A549 (cell line): ENCODE measurements around the gene ATF3.

ENCODE experiments used
- BHLHE40 ChIP-seq: IDR thresholded peaks from 2 replicates; pipeline ENCODE4 v1.6.1; 2012; ENCODE audit warnings: low read depth, low read length, inconsistent platforms
- CEBPB ChIP-seq, 2 experiments: fragments of >200 bp in 1 of 2; sonication (Bioruptor Twin) in 1 of 2; formaldehyde crosslinking in 1 of 2; IDR thresholded peaks; 2 replicates each; pipeline ENCODE4 v1.6.1; 2012 to 2016
- CTCF ChIP-seq: fragments of >200 bp; sonication (Bioruptor Twin); formaldehyde crosslinking; IDR thresholded peaks from 3 replicates; pipeline ENCODE4 v1.5.1; 2016
- EP300 ChIP-seq, 2 experiments: fragments of >200 bp; sonication (Bioruptor Twin); formaldehyde crosslinking; IDR thresholded peaks; 2 replicates in 1 of 2; 3 replicates in 1 of 2; pipeline ENCODE4 v1.6.1; 2016 to 2017
- HDAC2 ChIP-seq: fragments of 200-600 bp; sonication (generic); IDR thresholded peaks from 2 replicates; pipeline ENCODE4 v1.6.1; 2016
- HOXA7 ChIP-seq: fragments of 250-450 bp; sonication (Bioruptor Pico); IDR thresholded peaks from 2 replicates; pipeline ENCODE4 v1.5.0; 2020; ENCODE audit warnings: mild to moderate bottlenecking, moderate library complexity
- MAX ChIP-seq: IDR thresholded peaks from 2 replicates; pipeline ENCODE4 v1.6.1; 2012
- NFE2L2 ChIP-seq: fragments of 150-350 bp; conservative IDR thresholded peaks from 2 replicates; pipeline ENCODE4 v1.6.1; 2014; ENCODE audit warnings: low read length
- PHF8 ChIP-seq: fragments of 200-600 bp; sonication (generic); IDR thresholded peaks from 2 replicates; pipeline ENCODE4 v1.6.1; 2016; ENCODE audit warnings: low read depth, mild to moderate bottlenecking, antibody characterized with exemption, moderate library complexity, borderline replicate concordance
- POLR2A ChIP-seq: IDR thresholded peaks from 2 replicates; pipeline ENCODE4 v1.6.1; 2012; ENCODE audit warnings: mild to moderate bottlenecking, low read length
- POLR2AphosphoS2 ChIP-seq: conservative IDR thresholded peaks from 2 replicates; pipeline ENCODE4 v1.6.1; 2012; ENCODE audit warnings: low read length, improper control_type of control experiment, inconsistent platforms
- RARB ChIP-seq: fragments of 250-450 bp; sonication (Bioruptor Pico); IDR thresholded peaks from 2 replicates; pipeline ENCODE4 v1.8.0; 2021; ENCODE audit warnings: mild to moderate bottlenecking, moderate library complexity
- REST ChIP-seq: fragments of 200-600 bp; sonication (generic); IDR thresholded peaks from 2 replicates; pipeline ENCODE4 v1.6.1; 2016; ENCODE audit warnings: antibody characterized with exemption, mild to moderate bottlenecking, moderate library complexity
- ZC3H11A ChIP-seq: fragments of 450-650 bp; IDR thresholded peaks from 2 replicates; pipeline ENCODE4 v1.6.1; 2014; ENCODE audit warnings: antibody characterized with exemption, mild to moderate bottlenecking

GRCh38 chr1:212560933-212561460 is 47.6 kb upstream of the ATF3 start:
- no peak for TF ChIP-seq CTCF
- no peak for TF ChIP-seq ZC3H11A
- TF ChIP-seq PHF8 = no peak
- no peak for TF ChIP-seq EP300 (IDR thresholded peaks at IDR 0.05)
- no peak for TF ChIP-seq REST
- TF ChIP-seq POLR2A = no peak
- TF ChIP-seq BHLHE40 = no peak
- no peak for TF ChIP-seq CEBPB (IDR thresholded peaks at IDR 0.05)
- TF ChIP-seq RARB (CRISPR knock-in tag) = no peak
- TF ChIP-seq MAX = no peak
- no peak for TF ChIP-seq HOXA7
- no peak for TF ChIP-seq HDAC2
- no peak for TF ChIP-seq NFE2L2
- no peak for TF ChIP-seq POLR2AphosphoS2
